Measurements from ENCODE around the gene RBM44.

The RBM44 gene

DNA sequence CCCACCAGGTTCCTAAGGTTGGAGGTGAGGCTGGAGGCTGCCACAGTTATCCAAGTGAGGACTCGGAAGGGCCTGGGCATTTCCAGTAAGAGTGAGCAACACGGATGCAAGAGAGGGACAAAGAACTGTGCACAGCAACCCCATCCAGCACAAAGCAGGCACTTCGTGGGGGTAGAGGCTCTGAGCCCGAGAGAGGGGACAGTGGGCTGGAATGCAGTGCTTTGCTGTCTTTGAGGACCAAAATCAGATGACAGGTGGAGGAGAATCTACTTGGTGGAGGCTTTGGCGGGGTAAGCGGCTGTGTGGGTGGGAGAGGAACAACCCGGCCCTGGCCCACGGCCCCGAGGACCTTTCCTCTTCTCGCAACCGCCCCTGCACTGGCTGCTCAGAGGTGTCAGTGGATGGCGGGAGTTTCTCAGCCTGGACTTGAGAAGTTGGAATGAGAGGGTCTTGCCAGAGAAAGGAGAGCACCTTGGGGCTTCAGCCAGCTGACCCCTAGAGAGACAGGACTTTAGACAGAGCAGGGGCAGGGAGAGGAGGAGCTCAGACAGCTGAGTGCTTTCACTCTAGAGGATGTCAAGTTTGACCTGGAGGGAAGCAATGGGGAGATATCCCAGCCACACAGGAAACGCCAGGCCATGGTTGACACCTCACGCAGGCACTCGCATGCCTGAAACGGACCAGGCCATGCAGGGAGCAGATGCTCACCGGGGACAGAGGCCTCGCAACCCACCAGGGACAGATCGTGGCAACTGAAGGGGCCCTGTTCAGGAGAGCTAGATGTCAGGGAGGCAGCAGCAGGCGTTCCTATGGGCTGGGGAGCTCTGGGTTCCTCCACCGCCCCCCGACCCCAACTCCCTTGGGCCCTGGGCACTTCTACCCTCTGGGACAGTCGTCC, 72.4 kb downstream of the RBM44 start:
- no peak for DNase-seq (ENCODE audit: low read depth in 1 of 2, low spot score in 1 of 2)

DNA sequence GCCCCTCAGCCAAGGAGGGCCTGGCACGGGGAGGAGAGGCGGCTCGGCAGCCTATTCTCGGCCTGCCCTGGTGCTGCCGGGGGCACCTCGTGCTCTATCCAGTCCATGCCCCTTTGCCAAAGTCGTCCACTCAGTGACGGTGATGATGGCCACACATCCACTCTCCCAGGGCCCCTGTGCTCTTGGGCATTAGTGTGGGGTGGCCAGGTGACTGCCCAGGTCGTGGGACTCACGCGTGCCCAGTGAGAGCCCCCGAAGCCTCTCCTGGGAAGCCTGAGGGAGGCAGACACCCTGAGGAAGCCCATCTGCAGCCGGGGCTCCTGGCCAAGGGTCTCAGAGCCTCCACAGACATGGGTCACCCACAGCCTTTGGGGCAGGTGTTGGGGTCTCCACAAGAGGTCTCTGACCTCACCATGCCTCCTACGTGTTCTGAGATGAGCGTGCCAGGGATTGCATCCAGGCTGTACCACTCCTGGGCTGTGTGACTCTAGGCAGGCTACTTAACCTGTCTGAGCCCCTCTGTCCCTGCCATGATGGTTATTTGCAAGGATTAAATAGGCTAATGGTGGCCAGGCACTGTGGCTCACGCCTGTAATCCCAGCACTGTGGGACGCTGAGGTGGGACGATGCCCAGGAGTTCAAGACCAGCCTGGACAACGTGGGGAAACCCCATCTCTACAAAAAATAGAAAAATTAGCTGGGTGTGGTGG, 73.8 kb downstream of the RBM44 start:
- no peak for DNase-seq (ENCODE audit: low read depth in 1 of 2, low spot score in 1 of 2)

DNA sequence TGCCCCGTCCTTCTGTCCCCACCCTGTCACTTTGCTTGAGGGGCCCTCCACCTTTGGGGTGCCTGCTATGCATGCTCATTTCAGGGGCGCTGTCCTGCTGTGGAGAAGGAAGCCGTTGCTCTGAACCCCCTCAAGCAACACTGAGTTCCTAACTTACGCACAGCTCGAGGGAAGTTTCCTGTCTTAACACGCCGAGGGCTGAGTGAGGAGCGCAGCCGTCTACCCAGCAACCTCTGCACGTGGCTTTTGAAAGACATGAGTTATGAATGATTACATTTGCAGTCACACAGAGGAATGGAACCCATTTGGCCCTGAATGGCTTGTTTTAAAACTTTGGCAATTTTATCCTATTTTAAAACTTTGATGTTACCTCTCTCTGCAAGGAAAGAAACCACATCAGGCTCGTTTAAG, 74.8 kb downstream of the RBM44 start:
- no peak for DNase-seq (ENCODE audit: low read depth in 1 of 2, low spot score in 1 of 2)

DNA sequence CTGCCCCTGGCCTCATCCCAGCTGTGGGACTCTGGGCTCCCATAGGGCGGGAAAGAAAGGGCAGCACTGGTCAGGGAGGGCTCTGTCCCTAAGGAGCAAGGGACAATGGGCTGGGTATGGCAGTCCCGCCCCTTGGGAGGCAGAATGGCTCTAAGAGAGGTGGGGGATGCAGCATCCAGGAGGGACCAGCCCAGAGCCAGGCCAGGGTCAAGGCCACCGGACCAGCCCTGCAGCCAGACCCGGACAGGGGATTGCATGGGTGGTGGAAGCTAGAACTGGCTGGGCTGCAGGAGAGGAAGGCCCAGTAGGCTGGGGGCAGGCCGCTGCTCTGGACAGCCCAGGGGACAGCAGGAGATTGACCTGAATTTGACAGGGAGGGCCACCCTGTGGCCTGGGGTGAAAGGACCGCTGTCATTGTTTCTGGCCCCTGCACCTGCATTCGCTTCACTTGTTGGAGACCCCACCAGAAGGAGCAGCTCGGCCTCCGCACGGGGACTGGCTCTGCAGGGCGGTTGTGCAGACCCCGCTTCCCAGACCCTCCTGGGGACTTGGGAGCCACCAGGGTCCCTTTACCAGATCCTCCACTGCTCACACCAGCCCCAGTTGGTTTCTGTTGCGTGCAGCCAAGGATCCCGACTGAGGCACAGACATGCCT, 75.4 kb downstream of the RBM44 start:
- DNase-seq (ENCODE audit: low read depth in 1 of 2, low spot score in 1 of 2), result no peak

DNA sequence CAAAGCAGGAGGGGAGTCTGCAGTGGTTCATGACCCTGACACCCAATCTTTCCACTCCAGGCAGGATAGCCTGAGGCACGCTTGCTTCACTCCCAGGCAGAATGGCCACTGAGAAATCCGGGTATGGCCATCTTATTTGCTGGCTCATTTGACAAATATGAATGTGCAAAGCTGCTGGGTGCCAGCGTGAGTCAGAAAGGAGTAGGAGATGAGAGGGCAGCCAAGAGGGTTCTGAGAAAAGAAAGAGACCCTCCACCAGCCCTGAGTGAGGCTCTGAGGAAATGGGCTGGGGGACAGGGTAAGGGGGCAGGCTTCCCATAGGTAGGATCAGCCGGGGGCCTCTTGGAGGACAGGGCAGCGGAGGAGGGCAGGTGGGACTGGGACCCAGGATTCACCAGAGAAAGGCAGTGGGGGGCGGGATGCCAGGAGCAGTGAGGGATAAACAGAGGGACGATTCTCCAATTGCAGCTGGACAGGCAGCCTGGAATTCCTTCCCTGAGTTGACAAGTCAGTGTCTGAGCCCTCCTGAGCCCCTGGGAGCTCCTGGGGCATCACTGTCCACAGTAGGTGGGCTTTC, 76.1 kb downstream of the RBM44 start:
- DNase-seq (ENCODE audit: low read depth in 1 of 2, low spot score in 1 of 2), result no peak

DNA sequence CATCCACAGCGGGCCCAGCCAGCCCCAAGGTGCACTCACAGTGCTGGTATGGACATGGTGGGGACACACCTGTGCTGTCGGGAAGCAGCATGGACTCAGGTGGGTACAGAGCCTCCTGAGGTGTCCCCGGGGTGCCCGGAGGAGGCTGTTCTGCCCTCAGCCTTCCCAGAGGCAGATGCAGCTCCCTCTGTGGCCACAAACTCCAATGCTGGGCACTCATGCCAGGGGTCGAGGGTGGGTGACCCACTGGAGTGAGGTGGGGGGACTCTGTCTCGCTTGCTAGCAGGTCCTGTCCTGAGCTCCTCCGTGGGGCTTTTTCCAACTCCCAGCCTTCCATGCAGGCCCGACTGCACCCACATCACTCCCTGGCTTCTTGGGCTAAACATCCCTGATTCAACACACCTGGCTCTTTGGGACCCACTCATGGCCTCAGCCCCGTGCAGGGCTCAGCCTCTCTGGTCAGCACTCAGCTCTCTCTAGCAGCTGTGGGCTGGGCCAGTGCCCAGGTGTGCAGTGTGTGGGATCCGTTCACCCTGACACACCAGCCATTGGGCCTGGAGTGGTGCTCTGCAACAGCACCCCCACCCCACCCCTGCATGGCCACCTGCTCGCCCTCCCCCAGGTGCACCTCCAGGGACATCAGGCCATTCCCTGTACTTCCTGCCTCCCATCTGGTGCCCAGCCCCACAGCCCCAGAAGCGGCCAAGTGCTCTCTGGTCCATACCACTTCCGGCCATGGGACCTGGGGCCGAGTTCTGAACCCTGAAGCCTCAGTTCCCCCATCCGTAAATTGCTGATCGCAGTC, 76.9 kb downstream of the RBM44 start:
- DNase-seq (ENCODE audit: low read depth in 1 of 2, low spot score in 1 of 2), result no peak

DNA sequence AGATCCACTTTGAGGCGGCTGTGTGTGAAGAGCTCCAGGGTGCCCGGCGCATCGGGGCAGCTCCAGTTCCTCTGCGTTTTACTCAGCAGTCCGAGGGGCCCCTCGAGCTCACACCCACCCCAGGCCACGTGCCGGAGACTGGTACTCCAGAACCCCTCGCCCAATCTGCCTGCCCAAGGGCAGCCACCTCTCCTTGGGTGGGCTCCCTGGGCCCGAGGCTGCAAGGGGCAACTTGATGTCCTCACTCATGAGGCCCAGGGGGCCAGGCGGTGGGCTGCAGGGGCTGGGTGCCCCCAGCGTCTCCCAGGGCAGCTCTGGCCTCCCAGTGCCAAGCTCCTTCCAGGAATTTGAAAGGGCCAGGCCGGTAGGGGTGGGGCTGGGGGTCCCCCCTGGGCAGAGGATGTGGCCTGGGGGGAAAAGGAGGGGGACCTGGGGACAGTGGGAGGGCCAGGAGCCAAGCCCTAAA, 77.5 kb downstream of the RBM44 start:
- no peak for DNase-seq (ENCODE audit: low read depth in 1 of 2, low spot score in 1 of 2)

DNA sequence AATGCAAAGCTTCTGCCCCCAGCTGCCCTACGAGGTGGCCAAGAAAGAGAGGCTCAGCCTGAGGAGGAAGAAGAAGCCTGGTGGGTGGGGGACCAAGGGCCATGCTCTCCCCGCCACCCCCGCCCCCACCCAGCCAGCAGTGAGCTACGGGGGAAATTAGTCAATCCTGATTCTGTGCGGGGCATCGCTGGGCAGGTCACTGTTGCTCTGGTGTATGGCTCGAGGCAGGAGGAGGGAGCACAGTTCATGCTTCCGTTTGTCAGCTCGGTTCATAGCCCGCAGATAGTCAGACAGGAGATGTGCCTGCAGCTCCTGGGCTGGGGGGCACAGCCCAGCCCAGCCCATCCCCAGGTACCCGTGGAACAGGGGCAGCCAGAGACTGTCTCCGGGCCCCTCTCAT, 78.0 kb downstream of the RBM44 start:
- no peak for DNase-seq (ENCODE audit: low read depth in 1 of 2, low spot score in 1 of 2)

DNA sequence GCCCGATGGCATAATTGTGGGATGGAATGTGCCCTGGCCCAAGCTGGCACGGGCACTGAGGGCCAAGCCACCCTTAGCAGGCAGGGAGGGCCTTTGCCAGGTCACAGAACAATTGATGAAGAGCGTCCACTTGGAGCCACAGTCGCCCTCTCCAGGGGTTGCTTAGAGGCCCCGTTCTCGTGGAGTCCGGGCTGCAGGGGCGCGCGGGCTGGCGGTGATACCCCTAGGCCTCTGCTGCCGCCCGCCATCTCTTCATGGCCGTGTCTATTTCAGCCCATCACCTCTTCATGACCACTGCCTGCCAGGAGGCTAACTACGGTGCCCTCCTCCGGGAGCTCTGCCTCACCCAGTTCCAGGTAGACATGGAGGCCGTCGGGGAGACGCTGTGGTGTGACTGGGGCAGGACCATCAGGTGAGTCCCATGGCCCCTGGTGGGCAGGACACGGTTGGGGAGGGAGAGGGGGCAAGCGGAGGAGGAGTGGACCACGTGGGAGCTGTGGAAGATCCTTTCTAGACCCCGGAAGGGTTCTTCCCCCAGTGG, 78.4 kb downstream of the RBM44 start:
- no peak for DNase-seq (ENCODE audit: low read depth in 1 of 2, low spot score in 1 of 2)

DNA sequence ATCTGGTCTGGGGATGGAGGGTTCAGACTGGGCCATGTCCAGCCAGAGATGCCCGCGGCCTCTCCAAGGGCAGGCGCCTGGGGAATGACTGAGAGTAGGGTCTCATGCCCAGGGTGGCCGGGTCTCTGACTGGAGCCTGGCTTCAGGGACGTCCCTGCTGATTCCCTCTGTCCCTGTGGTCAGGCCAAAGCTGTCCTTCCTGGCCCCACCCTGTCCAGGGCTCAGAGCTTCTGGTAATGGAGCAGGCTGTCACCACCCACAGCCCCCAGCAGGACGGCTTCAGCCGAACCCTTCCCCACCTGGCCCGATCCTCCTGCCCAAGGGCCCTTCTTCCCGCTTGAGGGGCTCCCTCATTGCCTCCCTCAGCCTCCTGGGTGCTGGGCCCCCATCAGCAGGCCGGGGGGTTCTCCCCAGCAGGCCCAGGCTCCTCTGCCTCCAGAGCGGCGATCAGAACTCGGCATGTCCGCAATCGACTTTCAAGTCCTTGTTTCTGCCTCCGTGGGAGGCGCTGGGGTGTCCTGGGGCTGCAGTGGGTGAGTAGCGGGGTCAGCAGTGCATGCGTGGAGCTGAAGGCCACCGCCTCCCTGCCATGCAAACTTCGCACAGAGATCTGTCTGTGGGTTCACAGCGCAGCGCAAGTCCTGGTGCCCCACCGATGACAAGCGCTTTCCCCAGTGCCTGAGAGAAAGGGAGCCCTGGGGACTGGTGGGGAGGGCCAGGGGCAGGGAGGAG, 79.2 kb downstream of the RBM44 start:
- DNase-seq (ENCODE audit: low read depth in 1 of 2, low spot score in 1 of 2), result no peak

DNA sequence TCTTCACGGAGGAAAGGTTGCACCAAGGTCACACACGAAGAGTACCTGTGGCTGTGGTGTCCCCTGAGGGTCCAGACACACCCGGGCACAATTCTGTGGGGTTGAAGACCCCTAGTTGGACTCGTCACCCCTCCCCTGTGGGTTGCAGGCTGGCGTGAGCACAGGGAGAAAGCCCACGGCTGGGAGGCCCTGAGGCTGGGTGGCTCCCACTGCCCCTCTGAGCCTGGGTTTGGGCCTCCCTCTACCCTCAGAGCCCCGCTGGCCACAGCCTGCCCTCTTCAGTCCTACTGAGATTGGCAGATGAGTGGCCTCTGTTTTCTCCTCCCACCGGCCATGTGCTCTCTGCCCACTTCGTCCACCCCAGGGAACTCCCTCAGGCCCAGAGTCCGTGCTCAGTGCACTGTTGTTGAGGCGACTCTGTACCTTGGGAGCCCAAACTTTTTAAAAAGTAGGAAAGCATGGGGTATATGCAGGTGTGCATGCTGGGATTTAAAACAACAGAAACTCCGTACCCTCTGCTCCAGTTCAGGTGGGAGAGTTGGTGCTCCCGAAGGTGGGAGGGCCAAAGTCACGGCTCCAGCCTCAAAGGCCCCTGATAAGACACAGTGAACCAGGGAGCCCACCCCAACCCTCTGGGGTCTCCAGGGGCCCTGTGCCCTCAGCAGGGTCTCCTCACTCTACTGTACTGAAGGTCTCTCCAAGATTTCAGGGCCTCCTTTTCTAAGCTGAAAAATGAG, 79.9 kb downstream of the RBM44 start:
- DNase-seq (ENCODE audit: low read depth in 1 of 2, low spot score in 1 of 2), result no peak

DNA sequence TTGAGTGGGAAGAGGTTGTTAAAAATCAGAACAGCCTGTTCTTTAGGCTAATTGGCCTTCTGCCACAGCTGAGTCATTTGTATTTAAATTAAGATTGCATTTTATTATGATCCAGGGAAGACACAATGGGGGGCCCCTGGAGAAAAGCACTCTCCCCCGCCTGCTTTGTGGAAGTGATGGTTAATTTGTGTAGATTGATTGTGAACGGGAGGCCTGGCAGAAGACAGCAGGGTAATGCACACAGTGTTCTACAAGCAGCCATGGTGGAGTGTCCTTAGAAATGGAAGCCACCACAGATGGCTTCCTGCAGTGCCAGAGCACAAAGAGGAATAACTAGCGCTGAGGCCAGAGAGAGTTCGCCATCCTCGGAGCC, 80.5 kb downstream of the RBM44 start:
- DNase-seq (ENCODE audit: low read depth in 1 of 2, low spot score in 1 of 2), result no peak

DNA sequence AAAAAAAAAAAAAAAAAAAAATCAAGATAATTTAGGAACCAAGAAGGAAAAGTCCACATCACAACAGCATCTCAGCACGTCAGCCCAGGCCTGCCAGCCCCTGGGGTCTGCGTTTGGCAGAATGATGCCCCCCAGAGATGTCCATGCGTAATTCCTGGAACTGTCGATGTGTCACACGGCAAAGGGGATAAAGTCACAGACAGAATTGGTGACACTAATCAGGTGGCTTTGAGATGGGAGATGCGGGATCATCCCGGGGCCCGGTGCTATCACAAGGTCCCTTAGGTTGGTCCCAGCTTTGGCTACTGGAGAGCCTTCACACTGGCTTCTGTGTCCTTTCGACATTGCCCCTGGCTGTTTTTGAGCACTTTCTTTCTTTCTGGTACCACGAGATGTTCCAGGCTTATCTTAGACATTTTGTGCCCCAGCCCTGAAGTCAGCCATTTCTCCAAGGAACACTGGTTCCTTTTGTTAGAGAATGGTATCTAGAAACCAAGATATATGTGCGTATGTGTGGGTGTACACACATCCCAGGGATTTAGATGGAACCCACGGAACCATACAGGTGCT, 81.5 kb downstream of the RBM44 start:
- no peak for DNase-seq (ENCODE audit: low read depth in 1 of 2, low spot score in 1 of 2)

DNA sequence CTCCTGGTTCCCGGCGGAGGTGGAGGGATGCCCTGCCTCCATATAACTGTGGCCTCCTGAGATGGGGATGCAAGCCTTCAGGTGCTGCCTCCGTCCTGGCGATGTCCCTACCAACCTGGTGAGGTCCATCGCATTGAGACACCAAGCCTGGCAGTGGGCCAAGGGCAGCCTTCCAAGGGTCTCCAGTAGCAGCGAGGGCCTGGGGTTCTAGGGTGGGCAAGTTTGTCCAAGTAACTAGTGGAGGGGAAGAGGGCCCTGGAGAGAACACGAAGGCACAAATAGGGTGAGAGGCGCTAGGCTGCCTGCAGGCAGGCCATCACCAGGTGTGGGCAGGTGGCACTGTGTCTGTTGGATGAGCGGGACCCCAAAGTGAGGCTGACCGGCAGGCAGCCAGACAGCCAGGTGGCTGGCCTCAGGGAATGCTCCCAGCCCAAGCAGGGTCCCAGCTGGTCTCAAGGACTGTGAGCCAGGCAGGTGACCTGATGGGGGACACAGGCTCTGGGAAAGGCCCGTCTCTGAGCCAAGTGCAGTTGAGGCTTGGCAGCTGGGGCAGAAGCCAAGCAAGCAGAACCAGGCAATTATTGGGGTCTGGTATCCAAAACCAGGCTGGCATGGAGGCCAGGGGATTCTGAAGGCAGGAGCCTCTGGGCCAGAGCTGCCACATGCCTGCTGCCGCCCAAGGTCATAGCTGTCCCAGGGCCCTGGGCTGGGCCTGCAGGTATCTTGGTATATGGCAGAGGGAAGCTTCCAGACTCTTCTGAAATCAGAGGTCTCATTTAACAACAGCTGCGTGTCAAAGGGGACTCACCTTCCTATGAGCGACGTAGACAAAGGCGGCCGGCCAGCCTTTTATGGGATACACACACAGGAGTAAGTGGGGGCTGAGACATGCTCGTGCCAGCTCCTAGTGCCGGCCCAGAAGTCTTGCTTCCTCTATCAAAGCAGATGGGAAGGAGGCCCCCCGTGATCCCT, 84.2 kb downstream of the RBM44 start:
- no peak for DNase-seq (ENCODE audit: low read depth in 1 of 2, low spot score in 1 of 2)

DNA sequence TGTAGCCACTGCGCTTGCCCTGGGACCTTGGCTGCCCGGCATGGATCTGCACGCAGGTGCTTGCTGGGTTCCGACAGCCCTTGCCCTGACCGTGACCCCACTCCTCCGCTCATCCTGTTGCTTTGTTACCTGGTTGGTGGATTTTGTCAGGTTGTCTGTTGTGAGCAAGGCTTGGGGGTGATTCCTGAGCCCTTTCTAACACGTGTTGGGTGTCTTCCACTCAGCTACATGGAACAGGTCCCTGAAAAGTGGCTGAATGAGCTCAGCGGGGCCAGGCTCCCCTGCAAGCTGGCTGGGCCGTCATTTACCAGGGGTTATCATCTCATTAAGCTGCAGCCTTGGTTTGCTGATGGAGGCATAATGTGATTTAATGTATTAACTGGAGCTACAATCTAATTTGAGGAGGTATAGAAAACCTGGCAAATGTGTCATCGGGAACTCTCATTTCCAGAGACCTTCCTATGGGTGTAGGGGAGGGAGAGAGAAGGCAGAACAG, 85.4 kb downstream of the RBM44 start:
- DNase-seq (ENCODE audit: low read depth in 1 of 2, low spot score in 1 of 2), result no peak

DNA sequence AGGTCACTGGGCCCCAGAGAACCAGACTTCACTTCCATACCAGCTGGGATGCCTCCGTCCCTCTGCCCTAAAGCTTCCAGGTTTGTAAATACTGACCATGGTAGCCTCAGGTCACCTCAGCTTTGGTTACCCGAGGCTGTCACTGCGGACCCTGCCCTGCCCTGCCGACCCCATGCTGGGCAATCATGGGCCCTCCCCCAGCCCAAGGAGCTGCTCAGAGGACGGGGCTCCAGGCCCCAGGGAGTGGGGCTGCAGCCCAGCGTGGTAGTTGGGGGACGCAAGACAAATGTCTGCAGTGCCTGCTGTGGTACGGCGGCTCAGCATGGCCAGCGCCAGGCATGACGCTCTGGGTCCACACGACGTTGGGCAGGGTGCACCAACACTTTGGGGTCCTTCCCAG, 86.1 kb downstream of the RBM44 start:
- DNase-seq (ENCODE audit: low read depth in 1 of 2, low spot score in 1 of 2), result no peak

DNA sequence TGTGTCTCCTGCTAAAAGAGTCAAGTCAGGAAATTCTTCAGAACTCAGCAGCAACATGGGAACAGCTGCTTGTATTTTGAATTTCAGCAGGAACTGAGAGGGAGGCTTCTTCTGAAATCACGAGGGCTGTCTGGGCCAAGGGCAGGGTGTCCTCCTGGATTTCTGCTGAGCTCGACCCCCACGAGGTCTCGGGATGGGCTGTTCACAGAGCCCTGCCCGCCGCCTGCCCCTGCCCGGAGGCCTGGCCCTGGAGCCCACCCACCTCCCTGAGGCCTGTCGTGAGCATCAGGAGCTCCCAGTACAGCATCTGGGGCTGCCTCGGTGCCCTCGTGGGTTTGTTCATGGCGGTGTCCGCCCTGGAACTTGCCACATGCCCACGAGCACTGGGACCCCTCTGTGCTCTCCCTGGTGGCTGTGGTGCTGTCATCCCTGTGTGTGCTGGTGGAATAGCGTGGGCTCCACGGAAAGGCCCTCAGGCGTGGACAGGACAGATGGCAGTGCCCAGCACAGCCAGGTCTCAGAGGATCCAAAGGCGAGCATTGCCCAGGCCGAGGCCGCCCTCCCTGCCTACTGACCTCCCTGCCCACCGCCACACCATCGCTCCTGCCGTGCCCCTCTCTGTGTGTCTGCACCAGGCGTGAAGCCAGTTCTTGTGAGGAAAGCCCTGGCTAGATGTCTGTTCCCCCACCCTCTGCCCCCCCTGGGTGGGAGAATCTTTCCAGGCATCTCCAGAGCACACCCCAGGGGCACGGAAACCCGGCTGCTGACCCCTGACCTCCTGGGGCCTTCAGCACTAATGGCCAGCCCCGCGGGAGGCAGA, 86.7 kb downstream of the RBM44 start:
- no peak for DNase-seq (ENCODE audit: low read depth in 1 of 2, low spot score in 1 of 2)
